K562 (cell line): Measurements from ENCODE around the gene IL2RG. TPM values are rescaled to one million over a fixed set of nuclear protein-coding genes. Genes with fewer than 3 reads are reported as not detected.

Source experiments
- ATAC-seq: fragments of 200-7000 bp; cut with Tn5 transposase; 3 replicates; pipeline ENCODE4 v1.9.1; 2020; ENCODE audit warnings: moderate library complexity
- BruUV-seq: library from RNA; stranded (reverse); fragments of 400-500 nt; replicated peaks from 2 replicates; lab custom pipeline; 2021; lab: Mats Ljungman, UMichigan
- CTCF ChIA-PET: fragments of 300-600 bp; formaldehyde crosslinking; extraction: SDS; loops from one replicate; lab custom pipeline; 2021; ENCODE audit warnings: low intra/inter-chr PET ratio; lab: Yijun Ruan, JAX
- POLR2A ChIA-PET: fragments of 300-600, 350-650 bp; sonication (Branson Sonifier 250); formaldehyde crosslinking; extraction: SDS; loops from one replicate; lab custom pipeline; 2021; ENCODE audit warnings: antibody characterized with exemption, inconsistent platforms; lab: Yijun Ruan, JAX
- DNase-seq, 4 experiments: peaks; one replicate each; pipeline versions ENCODE4 v3.0.0 to v3.0.0-alpha.2; 2011 to 2018; ENCODE audit warnings: low spot score in 3 of 4, mixed read lengths in 3 of 4; ENCODE audit errors: extremely low read depth in 1 of 4
- FAIRE-seq: peaks from 2 replicates; lab custom pipeline; 2011; peaks lifted over from hg19 to GRCh38; lab: Jason Lieb, UNC
- H2AFZ ChIP-seq: 2 replicates; pipeline ENCODE4 v1.6.0; 2011; ENCODE audit warnings: low read depth, low read length, control low read depth, inconsistent platforms
- H3K27ac ChIP-seq: fragments of 200-600 bp; 3 replicates; pipeline ENCODE4 v1.8.0; 2011; ENCODE audit warnings: low read depth, mild to moderate bottlenecking, control low read depth, inconsistent platforms, low read length, moderate library complexity, mixed read lengths; ENCODE audit errors: extremely low read depth
- H3K27me3 ChIP-seq, 2 experiments: fragments of 300-600 bp in 1 of 2; 2 replicates in 1 of 2; 3 replicates in 1 of 2; pipeline versions ENCODE4 v1.6.0 to v1.8.0; 2011; ENCODE audit warnings: inconsistent platforms in 2 of 2, low read length in 2 of 2, mild to moderate bottlenecking in 1 of 2, mixed read lengths in 1 of 2, moderate library complexity in 1 of 2; ENCODE audit not compliant: control insufficient read depth in 2 of 2, insufficient read depth in 2 of 2
- H3K36me3 ChIP-seq: fragments of 300-600 bp; 3 replicates; pipeline ENCODE4 v1.8.0; 2011; ENCODE audit warnings: mild to moderate bottlenecking, low read length, inconsistent platforms; ENCODE audit not compliant: control insufficient read depth, insufficient read depth
- H3K4me1 ChIP-seq, 2 experiments: fragments of 200-600 bp in 1 of 2; replicated peaks in 1 of 2; 2 replicates in 1 of 2; 3 replicates in 1 of 2; pipeline versions ENCODE4 v1.5.1 to v1.8.0; 2011; ENCODE audit warnings: inconsistent platforms in 2 of 2, low read length in 2 of 2, mild to moderate bottlenecking in 1 of 2, mixed read lengths in 1 of 2, moderate library complexity in 1 of 2; ENCODE audit not compliant: control insufficient read depth in 2 of 2, insufficient read depth in 2 of 2
- H3K4me2 ChIP-seq: 2 replicates; pipeline ENCODE4 v1.6.1; 2011; ENCODE audit warnings: low read length, control low read depth, inconsistent platforms, mixed read lengths; ENCODE audit not compliant: insufficient read depth
- H3K4me3 ChIP-seq: fragments of 200-600 bp; sonication (generic), shearing (Covaris generic); 2 replicates; pipeline ENCODE4 v1.5.1; 2016; ENCODE audit warnings: control low read depth, inconsistent platforms
- H3K79me2 ChIP-seq: fragments of 200-600 bp; 3 replicates; pipeline ENCODE4 v1.8.0; 2011; ENCODE audit warnings: low read length, inconsistent platforms; ENCODE audit not compliant: control insufficient read depth, insufficient read depth
- H3K9ac ChIP-seq, 2 experiments: 2 replicates each; pipeline versions ENCODE4 v1.6.0 to v1.6.1; 2011; ENCODE audit warnings: low read depth in 2 of 2, low read length in 2 of 2, control low read depth in 1 of 2, inconsistent platforms in 1 of 2, mild to moderate bottlenecking in 1 of 2, mixed read lengths in 1 of 2; ENCODE audit not compliant: insufficient read depth in 1 of 2
- H3K9me1 ChIP-seq: one replicate; pipeline ENCODE4 v1.6.0; 2011; ENCODE audit warnings: inconsistent platforms, mild to moderate bottlenecking, low read length, moderate library complexity; ENCODE audit not compliant: control insufficient read depth, insufficient read depth
- H3K9me3 ChIP-seq: replicated peaks from 2 replicates; pipeline ENCODE4 v1.5.1; 2011; ENCODE audit warnings: low read depth, low read length, inconsistent platforms; ENCODE audit not compliant: control insufficient read depth, insufficient read depth
- H4K20me1 ChIP-seq: replicated peaks from 2 replicates; pipeline ENCODE4 v1.6.1; 2011; ENCODE audit warnings: low read length, inconsistent platforms, mixed read lengths; ENCODE audit not compliant: control insufficient read depth, insufficient read depth
- CCAR2 ChIP-seq: fragments of 200-400 bp; formaldehyde crosslinking; IDR thresholded peaks from 2 replicates; pipeline ENCODE4 v1.6.1; 2017; ENCODE audit warnings: mild to moderate bottlenecking, low read depth, low read length
- CREB3 ChIP-seq: fragments of 450-650 bp; conservative IDR thresholded peaks from 2 replicates; pipeline ENCODE4 v1.6.1; 2016; ENCODE audit warnings: missing genetic modification characterization, low read depth, mild to moderate bottlenecking, missing compliant biosample characterization, moderate library complexity
- HSF4 ChIP-seq: fragments of 250-450 bp; sonication (Bioruptor Pico); IDR thresholded peaks from 2 replicates; pipeline ENCODE4 v2.1.2; 2022; ENCODE audit warnings: mild to moderate bottlenecking, moderate library complexity, borderline replicate concordance
- SIN3A ChIP-seq, 2 experiments: fragments of 150-350 bp in 1 of 2; IDR thresholded peaks; 2 replicates each; pipeline ENCODE4 v1.6.1; 2011 to 2016; ENCODE audit warnings: borderline replicate concordance in 2 of 2, low read depth in 2 of 2, low read length in 2 of 2, mild to moderate bottlenecking in 2 of 2, moderate library complexity in 2 of 2; ENCODE audit not compliant: control insufficient read depth in 1 of 2
- ZNF133 ChIP-seq: fragments of 250-450 bp; sonication (Bioruptor Pico); IDR thresholded peaks from 2 replicates; pipeline ENCODE4 v1.4.0; 2020; ENCODE audit warnings: mild to moderate bottlenecking
- ZNF449 ChIP-seq: fragments of 250-450 bp; sonication (Bioruptor Pico); IDR thresholded peaks from 2 replicates; pipeline ENCODE4 v1.8.0; 2022; ENCODE audit warnings: moderate library complexity, mild to moderate bottlenecking, inconsistent platforms
- ZSCAN29 ChIP-seq: fragments of 450-650 bp; IDR thresholded peaks from 2 replicates; pipeline ENCODE4 v1.6.1; 2017
- WGBS: fragments of 100-300 bp; shearing (Covaris generic); methylation state at CpG from one replicate; pipeline ENCODE4 v1.1.6; 2016; ENCODE audit warnings: low coverage, mixed read lengths; ENCODE audit not compliant: insufficient coverage; ENCODE audit errors: missing lambda C conversion rate; 5-methylcytosine and 5-hydroxymethylcytosine counted together
- in situ Hi-C: fragments of 300-500 bp; cut with MboI; formaldehyde crosslinking; loops from 4 replicates; pipeline ENCODE4 v1.15.0; 2018; ENCODE audit warnings: inconsistent platforms, mixed read lengths
- intact Hi-C: fragments of 100-400 bp; cut with micrococcal nuclease; formaldehyde crosslinking; loops from 2 replicates; pipeline ENCODE4 v1.14.2; 2022
- polyA plus RNA-seq, 8 experiments: library from polyadenylated mRNA; depleted of rRNA in 4 of 8; stranded (reverse) in 5 of 8; unstranded in 3 of 8; fragments of >200 nt; fragmentation: Nextera tagmentation in 2 of 8; fragmentation: Illumina TruSeq in 1 of 8; extraction: Ambion mirVana in 2 of 8; extraction: Trizol in 1 of 8; gene quantifications; 2 replicates each; pipeline versions ENCODE4 v1.2.1 to v1.2.3, GENCODE V29; 2011 to 2014; ENCODE audit warnings: inconsistent platforms in 1 of 8, missing spikeins in 1 of 8
- total RNA-seq, 7 experiments: library from RNA; depleted of rRNA in 6 of 7; stranded (reverse); fragments of >200 nt in 6 of 7; fragmentation: Illumina TruSeq in 2 of 7; extraction: Trizol in 2 of 7; gene quantifications; 2 replicates each; pipeline versions ENCODE4 v1.2.1 to v1.2.3, GENCODE V29; 2011 to 2021; ENCODE audit warnings: low replicate concordance in 1 of 7
- TF ChIP-seq, protein P1 (sequence below): sonication (generic); formaldehyde crosslinking; IDR thresholded peaks from 2 replicates; pipeline ENCODE4 v1.9.0; 2022; ENCODE audit warnings: mild to moderate bottlenecking, missing genetic modification reagents
- TF ChIP-seq, protein P2 (sequence below): sonication (generic); formaldehyde crosslinking; IDR thresholded peaks from 2 replicates; pipeline ENCODE4 v1.5.0; 2020; ENCODE audit warnings: missing genetic modification reagents
- TF ChIP-seq, protein P3 (sequence below): fragments of 200-800 bp; sonication (Bioruptor generic); IDR thresholded peaks from 2 replicates; pipeline ENCODE4 v1.6.1; 2017; ENCODE audit warnings: missing genetic modification characterization, missing compliant biosample characterization
- TF ChIP-seq, protein P4 (sequence below): fragments of 450-650 bp; IDR thresholded peaks from 2 replicates; pipeline ENCODE4 v1.6.1; 2017; ENCODE audit warnings: mild to moderate bottlenecking, moderate library complexity

The IL2RG gene
- total and polyA plus RNA-seq, 9 of the 15 experiments (the other 6 are each of a cell fraction or from before 2014, with no cell fraction given) = 5.5 to 55.4 (median 19.7) TPM

- TF ChIP-seq SIN3A (IDR thresholded peaks at IDR 0.05; ENCODE audit: borderline replicate concordance in 2 of 2, control insufficient read depth in 1 of 2, low read depth in 2 of 2, low read length in 2 of 2) = no peak
Observed at GRCh38 chrX:71070531-71070930, 40.8 kb downstream of the IL2RG start (continued).

DNA sequence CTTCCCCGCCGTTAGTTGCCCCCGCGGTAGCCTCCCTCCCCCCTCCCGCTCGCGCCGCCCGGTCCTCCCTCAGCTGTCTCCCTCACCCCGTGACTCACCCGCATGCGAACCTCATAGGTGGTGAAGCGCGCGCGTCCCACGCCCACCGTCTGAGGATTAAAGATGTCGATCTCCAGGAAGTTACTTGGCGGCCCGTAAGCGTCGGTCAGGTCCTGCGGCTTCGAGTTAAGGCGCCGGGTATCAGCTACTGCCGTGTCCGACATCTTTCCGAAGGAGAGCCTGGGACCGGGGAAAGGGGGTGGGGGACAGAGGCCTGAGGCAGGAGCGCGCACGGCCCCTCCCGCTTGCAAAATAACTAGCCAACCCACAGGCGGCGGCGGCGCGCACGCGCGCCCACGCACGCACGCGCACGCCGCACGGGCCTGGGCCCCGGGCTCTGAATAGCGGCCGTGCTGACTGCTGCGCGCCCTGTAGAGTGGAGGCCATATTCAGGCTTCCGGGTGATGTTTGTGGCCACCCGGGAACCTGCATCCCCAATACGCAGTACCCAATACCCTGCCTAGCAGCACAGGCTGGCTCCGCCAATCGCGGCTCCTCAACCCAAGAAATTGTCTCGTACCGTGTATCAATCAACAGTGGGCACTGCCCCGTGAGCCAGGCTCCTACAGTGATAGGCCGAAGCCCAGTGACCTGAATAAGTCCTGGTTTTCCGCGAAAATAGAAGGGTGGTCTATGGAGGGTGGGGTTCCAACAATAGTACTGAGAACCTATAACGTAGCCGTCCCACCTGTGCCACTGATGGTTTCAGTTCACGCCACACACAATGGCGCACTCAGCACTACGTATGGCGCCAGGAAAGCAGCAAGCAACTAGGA is 43.1 kb downstream of the IL2RG start, which contains the start of gene SNX12:
TSS of gene SNX12 (minus strand) at position 291 of the 875 bp plus-strand sequence. CDS start at position 263, 28 bp downstream.
- H4K20me1 ChIP-seq = no peaks in the 10 kb centered on the region; the same call in 1 of the 2 replicates
- H3K36me3 ChIP-seq = peaks cover 5% of the 10 kb centered on the region
- H3K4me1 ChIP-seq = peaks cover 0 to 4% of the 10 kb centered on the region in 2 experiments; a peak in 2 of 5 replicates
- intact Hi-C loops = no loop called here
- CTCF ChIA-PET = no interaction called here
- no peaks in the 10 kb centered on the region for H3K9me3 ChIP-seq
- H2AFZ ChIP-seq = peak within 1 kb of the TSS; percentile 100
- H3K9ac ChIP-seq = peak within 1 kb of the TSS; percentile 79 to 89
- POLR2A ChIA-PET = interaction anchor here (0.9 to 1.1 kb wide), 3 partner anchors 10 to 114 kb away, joined by 3 to 4 read pairs (median 3); no protein-coding TSS in a partner anchor
- no peaks in the 10 kb centered on the region for H3K27me3 ChIP-seq
- peak; percentile 76 to 94 (median 84) for DNase-seq
- H3K4me3 ChIP-seq = peak within 1 kb of the TSS; percentile 82
- WGBS = 1% methylated on average over 41 of the region's 73 CpGs
- H3K4me2 ChIP-seq = peak within 1 kb of the TSS; percentile 97
- H3K27ac ChIP-seq = peak within 1 kb of the TSS; percentile 75
- peak; percentile 88 for FAIRE-seq
- H3K79me2 ChIP-seq = peaks cover 25% of the 10 kb centered on the region
- H3K9me1 ChIP-seq = no peaks in the 10 kb centered on the region
- in situ Hi-C loops = no loop called here
- peak; percentile 97 for ATAC-seq
- no TSS peak for BruUV-seq
- TF ChIP-seq, protein P1, sequence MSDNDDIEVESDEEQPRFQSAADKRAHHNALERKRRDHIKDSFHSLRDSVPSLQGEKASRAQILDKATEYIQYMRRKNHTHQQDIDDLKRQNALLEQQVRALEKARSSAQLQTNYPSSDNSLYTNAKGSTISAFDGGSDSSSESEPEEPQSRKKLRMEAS (CRISPR knock-in tag) = peak; percentile 56; the same call in 1 of the 2 replicates
- TF ChIP-seq ZNF449 (CRISPR knock-in tag) (0 out of 2 replicates have a peak, but pooled peaks have one; percentile 34), HSF4 (CRISPR knock-in tag) (0 out of 2 replicates have a peak, but pooled peaks have one; percentile 21), CCAR2 (no peak), ZNF133 (CRISPR knock-in tag) (no peak), CREB3 (peak; percentile 83), ZSCAN29 (no peak)
- TF ChIP-seq, protein P2, sequence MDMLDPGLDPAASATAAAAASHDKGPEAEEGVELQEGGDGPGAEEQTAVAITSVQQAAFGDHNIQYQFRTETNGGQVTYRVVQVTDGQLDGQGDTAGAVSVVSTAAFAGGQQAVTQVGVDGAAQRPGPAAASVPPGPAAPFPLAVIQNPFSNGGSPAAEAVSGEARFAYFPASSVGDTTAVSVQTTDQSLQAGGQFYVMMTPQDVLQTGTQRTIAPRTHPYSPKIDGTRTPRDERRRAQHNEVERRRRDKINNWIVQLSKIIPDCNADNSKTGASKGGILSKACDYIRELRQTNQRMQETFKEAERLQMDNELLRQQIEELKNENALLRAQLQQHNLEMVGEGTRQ (CRISPR knock-in tag) = peak; percentile 57
- TF ChIP-seq, protein P3, sequence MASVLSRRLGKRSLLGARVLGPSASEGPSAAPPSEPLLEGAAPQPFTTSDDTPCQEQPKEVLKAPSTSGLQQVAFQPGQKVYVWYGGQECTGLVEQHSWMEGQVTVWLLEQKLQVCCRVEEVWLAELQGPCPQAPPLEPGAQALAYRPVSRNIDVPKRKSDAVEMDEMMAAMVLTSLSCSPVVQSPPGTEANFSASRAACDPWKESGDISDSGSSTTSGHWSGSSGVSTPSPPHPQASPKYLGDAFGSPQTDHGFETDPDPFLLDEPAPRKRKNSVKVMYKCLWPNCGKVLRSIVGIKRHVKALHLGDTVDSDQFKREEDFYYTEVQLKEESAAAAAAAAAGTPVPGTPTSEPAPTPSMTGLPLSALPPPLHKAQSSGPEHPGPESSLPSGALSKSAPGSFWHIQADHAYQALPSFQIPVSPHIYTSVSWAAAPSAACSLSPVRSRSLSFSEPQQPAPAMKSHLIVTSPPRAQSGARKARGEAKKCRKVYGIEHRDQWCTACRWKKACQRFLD (CRISPR knock-in tag) = peak; percentile 91
- TF ChIP-seq, protein P4, sequence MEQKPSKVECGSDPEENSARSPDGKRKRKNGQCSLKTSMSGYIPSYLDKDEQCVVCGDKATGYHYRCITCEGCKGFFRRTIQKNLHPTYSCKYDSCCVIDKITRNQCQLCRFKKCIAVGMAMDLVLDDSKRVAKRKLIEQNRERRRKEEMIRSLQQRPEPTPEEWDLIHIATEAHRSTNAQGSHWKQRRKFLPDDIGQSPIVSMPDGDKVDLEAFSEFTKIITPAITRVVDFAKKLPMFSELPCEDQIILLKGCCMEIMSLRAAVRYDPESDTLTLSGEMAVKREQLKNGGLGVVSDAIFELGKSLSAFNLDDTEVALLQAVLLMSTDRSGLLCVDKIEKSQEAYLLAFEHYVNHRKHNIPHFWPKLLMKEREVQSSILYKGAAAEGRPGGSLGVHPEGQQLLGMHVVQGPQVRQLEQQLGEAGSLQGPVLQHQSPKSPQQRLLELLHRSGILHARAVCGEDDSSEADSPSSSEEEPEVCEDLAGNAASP = no peak
